ENCODE measurements around the gene MGLL.
A peak's percentile ranks its signal among the peaks of the same experiment; 100 is the strongest.

MGLL gene

GRCh38 chr3:127822041-127822681 lies at the start of gene MGLL:
Gene MGLL, minus strand, starts transcription at chr3:127822515. Its CDS starts 197 bp downstream, at chr3:127822318.
- DNase-seq, result peak; percentile 50

GRCh38 chr3:127870156-127870555 lies 47.8 kb upstream of the MGLL start:
- DNase-seq, result no peak

GRCh38 chr3:127867986-127868385 lies 45.7 kb upstream of the MGLL start:
- DNase-seq, result no peak

- no peak for DNase-seq
Measured at GRCh38 chr3:127867412-127867811, 45.1 kb upstream of the MGLL start.

GRCh38 chr3:127865941-127866340 lies 43.6 kb upstream of the MGLL start:
- no peak for DNase-seq

GRCh38 chr3:127860211-127860696 lies 37.9 kb upstream of the MGLL start:
- no peak for DNase-seq

- no peak for DNase-seq
Measured at GRCh38 chr3:127859730-127860129, 37.4 kb upstream of the MGLL start.

GRCh38 chr3:127858937-127859336 lies 36.6 kb upstream of the MGLL start:
- DNase-seq, result no peak

GRCh38 chr3:127858521-127858920 lies 36.2 kb upstream of the MGLL start:
- DNase-seq, result no peak

- no peak for DNase-seq
Measured at GRCh38 chr3:127857333-127857732, 35.0 kb upstream of the MGLL start.

- DNase-seq, result no peak
Measured at GRCh38 chr3:127856801-127857200, 34.5 kb upstream of the MGLL start.

- DNase-seq, result no peak
Measured at GRCh38 chr3:127855246-127855645, 32.9 kb upstream of the MGLL start.

- DNase-seq, result no peak
Measured at GRCh38 chr3:127853681-127854080, 31.4 kb upstream of the MGLL start.

- DNase-seq, result no peak
Measured at GRCh38 chr3:127851899-127852298, 29.6 kb upstream of the MGLL start.

- no peak for DNase-seq
Measured at GRCh38 chr3:127849368-127849767, 27.1 kb upstream of the MGLL start.

- peak; percentile 81 for DNase-seq
Measured at GRCh38 chr3:127848131-127849129, 26.1 kb upstream of the MGLL start.

- no peak for DNase-seq
Measured at GRCh38 chr3:127847236-127847720, 25.0 kb upstream of the MGLL start.

- peak; percentile 9 for DNase-seq
Measured at GRCh38 chr3:127846576-127846975, 24.3 kb upstream of the MGLL start.

- no peak for DNase-seq
Measured at GRCh38 chr3:127844326-127844942, 22.1 kb upstream of the MGLL start.

GRCh38 chr3:127840671-127841070 lies 18.4 kb upstream of the MGLL start:
- no peak for DNase-seq

- no peak for DNase-seq
Measured at GRCh38 chr3:127839099-127839498, 16.8 kb upstream of the MGLL start.

GRCh38 chr3:127835993-127836882 lies 13.9 kb upstream of the MGLL start:
- no peak for DNase-seq
